Urothelium cell line (cell line): ENCODE measurements around the gene ATP13A3.

ENCODE experiments used
- DNase-seq: peaks from one replicate; pipeline ENCODE4 v3.0.0; 2011; ENCODE audit warnings: low spot score, mixed read lengths
- FAIRE-seq: peaks from 2 replicates; lab custom pipeline; 2011; peaks lifted over from hg19 to GRCh38; lab: Jason Lieb, UNC

The ATP13A3 gene

DNA sequence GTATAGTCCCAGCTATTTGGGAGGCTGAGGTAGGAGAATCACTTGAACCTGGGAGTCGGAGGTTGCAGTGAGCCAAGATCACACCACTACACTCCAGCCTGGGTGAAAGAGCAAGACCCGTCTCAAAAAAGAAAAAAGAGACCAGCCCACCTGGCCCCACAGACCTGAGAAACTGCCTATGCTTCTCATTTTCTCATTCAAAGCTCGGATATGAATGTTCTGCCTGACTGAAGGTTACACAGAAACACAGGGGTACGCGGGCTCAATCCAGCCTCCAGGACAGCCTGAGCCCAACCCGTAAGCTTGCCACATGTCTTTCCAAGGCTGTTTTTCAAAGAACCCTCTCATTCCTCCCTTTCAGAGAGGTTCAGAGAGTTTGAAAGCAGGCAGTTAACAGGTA, 107.6 kb downstream of the ATP13A3 start:
- DNase-seq (no peak), FAIRE-seq (no peak)

DNA sequence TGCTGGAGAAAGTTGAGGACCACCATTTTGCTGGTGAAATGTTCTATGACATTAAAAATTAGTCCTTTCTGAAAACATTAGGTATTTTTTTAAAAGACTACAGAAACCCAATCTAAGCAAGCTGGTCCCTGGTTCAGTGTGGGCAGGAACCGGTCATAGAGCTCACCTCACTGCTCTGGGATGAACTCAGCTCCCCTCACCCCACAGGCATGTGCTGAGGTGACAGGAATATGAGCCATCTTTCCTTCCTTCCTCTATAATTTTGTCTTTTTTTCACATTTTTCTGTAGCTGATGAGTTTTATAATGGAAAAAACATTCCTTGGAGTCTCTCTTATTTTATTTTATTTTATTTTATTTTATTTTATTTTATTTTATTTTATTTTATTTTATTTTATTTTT, 109.1 kb downstream of the ATP13A3 start:
- DNase-seq (no peak), FAIRE-seq (no peak)

DNA sequence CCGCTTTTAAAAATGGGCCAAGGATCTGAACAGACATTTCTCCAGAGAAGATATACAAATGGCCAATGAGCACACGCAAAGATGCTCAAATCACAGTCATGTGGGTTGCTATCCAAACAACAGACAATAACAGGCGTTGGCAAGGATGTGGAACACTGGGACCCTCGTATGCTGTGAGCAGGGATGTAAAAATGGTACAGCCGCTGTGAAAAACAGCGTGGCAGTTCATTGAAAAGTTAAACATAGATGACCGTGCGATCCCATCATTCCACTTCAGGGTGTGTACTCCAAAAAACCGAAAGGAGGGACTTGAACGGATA, 110.6 kb downstream of the ATP13A3 start:
- no peak for DNase-seq
- FAIRE-seq, result no peak

DNA sequence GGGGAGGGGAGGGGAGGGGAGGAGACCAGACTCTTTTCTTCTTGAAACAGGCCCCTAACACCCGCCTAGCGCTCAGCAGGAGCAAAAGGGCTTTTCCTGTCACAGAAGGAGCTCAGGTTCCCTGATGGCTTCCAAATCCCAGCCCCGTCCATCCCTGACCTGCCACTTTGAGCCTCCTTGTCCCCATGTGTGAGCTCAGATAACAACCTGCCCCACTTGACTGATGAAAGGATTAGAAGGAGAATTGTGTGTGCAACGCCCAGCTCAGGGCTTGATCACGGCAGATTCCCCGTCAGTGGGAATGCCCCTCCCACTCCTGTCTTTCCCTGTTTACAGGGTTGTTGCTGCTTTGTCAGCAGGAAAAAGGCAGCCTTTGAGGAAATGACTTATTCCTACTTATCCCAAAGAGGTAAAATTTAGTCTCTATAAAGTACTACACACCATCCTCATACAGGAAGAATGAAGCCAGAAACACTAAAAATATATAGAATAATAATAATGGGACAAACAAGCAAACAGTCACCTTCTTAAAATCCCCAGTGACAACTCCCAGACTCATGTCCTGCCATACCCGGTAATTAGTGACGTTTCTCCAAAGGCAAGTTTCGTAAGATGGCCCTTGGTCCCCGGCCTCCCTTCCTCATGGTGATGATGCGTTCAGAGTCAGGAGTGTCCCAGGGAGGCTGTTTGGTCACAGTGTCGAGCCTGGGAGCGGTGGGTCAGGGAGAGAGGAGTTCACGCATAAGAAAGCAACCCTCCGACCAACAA, 111.1 kb downstream of the ATP13A3 start:
- DNase-seq (no peak), FAIRE-seq (peak; percentile 9)

DNA sequence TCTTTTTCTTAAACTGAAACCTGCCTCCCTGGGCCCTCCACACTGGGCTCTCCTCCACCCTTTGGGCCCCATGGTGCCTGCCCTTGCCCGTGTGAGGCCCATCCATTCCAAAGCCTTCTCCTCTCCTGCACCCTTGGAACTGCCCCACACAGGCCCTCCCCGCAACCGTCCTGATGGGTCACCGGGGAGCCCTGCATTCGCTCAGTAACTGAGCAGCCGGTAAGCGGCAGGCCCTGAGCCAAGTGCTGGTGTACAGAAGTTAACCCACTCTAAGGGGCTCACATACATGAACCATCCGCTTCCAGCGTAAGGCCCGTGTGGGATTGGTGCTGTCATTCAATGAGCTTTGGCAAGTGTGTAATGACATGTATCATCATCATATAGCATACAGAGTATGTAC, 111.9 kb downstream of the ATP13A3 start:
- FAIRE-seq, result no peak

DNA sequence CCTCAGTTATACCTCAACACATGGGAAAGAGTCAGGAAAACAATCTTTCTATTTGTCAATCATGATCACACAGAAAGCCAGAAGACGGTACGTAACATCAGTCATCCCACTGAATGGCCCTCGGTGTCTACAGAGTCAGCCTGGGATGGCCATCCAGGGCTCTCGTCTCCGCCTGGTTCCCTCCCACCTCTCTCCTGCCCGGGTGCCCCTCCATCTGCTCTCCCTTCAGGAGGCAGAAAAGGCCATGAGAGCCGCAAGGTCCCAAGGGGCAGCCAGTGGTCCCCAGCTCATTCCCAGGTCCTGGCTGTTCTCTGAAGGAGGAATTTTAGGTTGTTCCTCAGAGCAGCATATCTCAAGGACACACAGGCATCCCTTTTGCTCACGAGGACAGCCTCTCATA, 112.9 kb downstream of the ATP13A3 start:
- FAIRE-seq (no peak), DNase-seq (no peak)

More for the DNA sequence above, 111.9 kb downstream of the ATP13A3 start:
- no peak for DNase-seq

DNA sequence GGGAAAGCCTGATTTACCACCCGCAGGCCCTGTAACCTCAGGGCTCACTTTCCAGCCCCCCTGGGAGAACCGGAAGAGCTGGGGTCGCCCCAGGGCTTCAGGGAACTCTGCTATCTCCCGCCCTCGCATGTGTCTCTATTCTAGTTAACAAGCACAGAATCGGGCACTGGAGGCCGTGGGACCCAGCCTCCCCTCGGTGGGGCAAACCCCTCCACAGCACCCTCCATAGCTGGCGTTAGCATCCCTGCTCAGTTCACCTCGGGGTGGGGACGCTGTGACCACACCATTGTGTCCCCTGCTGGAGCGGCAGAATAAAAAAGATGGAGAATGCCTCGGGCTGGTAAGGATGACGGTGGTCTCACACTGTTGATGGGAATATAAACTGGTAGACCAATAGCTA, 113.8 kb downstream of the ATP13A3 start:
- DNase-seq, result no peak
- FAIRE-seq, result no peak

DNA sequence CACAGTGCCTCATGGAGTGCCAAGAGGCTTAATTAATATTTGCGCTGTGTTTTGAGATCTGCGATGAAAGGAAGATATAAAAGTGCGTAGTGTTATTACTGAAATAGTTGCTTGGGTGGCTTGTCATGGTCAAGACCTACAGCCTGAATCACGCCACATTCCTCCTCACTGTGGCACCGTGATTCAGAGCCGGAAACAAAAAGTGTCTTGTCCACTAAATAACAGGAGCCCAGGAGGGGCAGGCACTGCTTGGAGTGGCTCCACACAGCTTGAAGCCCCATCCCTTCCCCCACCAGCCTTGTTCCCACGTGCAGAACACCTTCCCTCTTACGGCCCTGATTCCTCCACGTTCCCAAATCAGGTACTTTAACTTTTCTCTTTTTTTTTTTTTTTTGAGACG, 116.0 kb downstream of the ATP13A3 start:
- peak; percentile 37 for DNase-seq
- FAIRE-seq, result no peak

DNA sequence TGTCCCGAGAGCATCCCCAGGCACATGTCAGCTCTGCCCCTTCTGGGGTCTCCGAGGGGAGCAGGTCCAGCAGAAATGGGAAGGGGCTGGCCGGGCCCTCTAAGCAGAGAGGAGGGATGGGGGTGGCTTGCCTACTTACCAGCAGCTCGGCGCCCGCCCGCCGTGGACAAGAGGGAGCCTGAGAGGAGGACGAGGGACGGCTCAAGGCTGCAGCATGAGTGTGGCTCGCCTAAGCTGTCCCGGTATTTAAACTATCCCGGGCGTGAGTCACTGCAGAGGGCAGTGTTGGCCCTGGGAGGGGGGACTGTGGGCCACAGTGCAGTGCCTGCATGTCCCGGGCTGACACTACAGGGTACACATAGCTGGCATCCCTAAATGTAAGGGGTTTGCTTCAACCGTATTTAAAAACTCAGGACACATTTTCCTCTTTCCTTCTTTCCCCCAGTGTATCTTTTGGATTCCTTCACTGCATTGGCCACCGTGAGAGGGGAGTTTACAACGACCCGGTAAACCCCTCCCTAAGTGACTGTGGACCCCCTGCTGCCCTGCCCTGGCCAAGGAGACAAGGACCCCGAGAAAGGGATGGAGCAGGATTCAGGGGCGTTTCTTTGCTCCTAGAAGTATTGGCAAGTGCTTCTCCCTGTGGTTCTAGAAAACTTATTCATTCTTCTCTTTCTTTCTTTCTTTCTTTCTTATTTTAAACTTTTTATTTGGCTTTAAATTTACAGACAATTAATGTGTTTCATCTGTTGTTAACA, 117.1 kb downstream of the ATP13A3 start, which contains the start of gene LRRC15:
Gene LRRC15, minus strand, starts transcription at position 222 of the 758 bp plus-strand sequence. CDS start 8,700 bp downstream, outside the sequence.
- DNase-seq (peak; percentile 87), FAIRE-seq (peak; percentile 82)

DNA sequence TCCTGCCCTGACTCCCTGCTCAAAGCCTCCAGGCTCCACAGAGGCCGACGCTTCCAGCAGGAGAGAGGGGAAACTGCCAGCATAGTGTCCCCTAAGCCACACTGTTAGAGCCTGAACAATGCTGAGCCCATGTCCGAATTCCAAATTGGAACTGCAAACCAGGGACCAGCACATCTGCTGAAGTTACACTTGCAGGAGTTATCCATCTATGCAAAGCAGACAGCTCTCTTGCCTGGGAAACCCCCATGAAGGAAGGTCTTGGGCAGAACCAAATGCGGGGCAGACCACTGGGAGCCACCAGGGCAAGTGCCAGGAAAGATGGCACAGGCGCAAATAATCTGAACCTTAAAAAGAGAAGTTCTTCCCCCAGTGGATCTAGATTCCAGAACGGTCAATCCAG, 117.9 kb downstream of the ATP13A3 start:
- no peak for DNase-seq
- FAIRE-seq, result no peak

DNA sequence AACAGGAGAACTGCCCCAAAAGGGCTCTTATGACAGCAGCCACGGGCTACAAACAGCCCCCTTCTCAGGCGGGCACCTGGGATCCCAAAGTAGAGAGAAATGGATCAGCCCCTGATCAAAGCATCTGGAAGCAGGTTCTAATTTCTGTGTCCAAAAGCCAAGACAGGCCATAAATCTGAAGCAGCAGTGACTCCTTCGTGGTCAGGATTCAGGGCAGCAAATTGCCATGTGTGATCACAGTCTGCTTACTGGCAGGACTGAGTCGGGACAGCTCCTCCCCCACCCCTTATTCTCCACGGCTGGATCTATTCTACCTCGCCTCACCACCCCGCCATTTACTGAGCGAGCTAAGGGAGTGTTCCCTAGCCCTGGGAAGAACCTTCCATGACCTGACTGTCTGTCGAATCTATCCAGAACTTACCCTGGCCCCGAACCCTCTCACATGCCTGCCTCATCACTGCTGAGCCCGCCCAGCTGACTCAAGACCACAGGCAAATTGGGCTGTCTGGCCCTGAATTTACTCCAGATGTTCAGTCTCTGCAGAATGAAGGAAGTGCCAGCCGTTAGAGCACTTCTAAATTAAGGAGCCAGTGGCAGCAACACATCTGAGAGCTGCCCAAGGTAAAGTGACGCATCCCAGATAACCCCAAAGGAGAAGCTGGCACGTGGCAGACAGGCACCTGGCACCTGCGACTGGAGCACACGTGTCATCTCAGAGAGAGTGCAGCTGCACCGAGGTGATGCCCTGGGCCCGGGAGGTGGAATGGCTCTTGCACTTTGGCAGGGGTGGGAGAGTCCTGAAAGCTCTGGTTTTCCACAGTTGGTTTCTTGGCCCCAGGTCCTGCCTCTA, 118.6 kb downstream of the ATP13A3 start:
- no peak for FAIRE-seq
- DNase-seq, result no peak

DNA sequence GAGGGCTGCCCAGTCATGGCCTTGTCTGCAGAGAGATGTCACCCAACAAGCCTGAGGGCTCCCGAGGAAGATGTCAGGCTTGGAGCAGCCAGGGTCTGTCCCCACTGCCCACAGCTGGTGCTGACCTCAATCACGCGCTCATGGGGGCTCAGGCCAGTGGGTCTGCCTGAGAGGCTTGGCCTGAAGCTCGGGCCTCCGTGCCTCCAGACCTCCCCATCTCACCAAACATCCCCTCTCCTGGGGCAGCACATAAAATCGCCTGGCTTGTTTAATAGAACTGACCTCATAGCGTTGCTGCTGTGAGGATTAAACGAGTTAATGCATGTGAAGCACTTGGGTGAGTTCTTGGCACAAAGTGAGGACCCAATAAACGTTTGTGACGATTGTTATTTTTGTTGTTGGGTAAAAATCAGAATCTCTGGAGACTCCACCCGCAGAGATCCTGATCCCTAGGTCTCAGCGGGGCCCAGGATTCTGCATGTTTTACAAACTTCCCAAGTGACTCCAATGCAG, 120.8 kb downstream of the ATP13A3 start:
- DNase-seq (no peak), FAIRE-seq (no peak)

DNA sequence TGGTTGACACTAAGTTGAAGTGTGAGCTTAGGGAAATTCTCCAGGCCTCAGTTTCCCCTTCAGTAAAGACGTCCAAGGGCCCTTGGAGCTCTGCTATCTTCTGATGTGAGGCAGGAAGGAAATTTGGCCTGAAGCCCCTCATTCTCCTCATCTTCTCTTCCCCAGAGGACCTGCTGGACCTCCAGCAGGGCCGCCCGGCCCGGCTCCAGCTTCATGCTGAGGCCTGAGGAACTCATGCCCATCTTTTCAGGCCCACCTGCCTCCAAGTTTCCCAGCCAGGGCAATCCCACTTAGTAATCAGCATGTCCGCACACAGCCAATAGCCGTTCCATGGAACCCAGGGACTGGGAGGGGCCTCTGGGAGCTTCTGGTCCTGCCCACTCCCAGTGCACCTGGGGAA, 121.3 kb downstream of the ATP13A3 start:
- FAIRE-seq (no peak), DNase-seq (no peak)

DNA sequence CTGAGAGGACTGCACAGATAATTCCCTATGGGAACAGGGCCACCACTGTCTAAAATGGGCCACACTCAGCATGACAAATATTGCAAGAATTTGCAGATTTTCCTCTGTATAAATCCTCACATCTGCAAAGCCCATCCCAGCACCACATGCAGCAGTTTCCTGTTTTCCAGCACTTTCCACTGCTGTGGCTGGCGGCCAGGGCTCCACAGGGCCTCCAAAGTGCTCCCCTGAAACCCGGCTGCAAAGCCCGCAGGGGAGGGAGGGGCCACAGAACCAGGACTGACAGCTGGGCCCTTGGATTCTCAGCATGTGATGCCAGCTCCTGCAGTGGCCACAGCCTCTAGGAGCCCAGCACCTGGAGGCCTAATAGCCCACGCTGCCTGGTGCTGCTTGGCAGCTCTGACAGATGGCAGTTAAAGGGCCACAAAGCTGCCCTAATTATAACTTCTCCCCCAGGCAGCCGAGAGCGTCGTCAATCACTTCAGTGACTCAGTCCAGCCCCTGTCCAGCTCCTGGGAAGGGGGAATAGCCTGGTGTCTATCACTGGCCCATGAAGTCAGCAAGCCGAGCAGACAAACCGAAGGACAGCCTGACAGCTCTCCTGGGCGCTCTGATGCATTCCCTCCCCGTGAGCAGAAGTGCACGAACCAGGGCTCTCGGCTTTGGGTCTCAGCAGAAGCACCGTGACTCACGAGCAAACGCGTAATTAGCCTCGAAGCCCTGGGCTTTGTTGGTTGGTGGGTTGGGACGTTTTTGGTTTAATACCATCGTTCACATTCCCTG, 122.0 kb downstream of the ATP13A3 start:
- FAIRE-seq (no peak), DNase-seq (peak; percentile 31)

DNA sequence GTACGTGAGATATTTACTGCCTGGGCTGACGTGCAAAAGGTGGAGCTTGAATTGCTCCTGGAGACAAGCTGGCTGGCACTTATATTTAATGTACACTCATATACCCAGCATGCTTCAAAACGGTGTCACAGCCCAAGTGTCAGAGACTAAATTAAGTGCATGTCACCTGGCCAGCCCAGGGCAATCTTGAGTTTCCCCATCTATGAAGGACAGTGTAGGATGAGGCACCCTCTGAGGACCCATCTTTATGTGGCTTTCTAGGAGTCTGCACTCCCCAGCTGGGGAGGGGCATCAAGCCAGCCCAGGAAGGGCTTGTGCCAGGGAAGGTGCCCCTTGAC, 122.5 kb downstream of the ATP13A3 start:
- FAIRE-seq (no peak), DNase-seq (no peak)

DNA sequence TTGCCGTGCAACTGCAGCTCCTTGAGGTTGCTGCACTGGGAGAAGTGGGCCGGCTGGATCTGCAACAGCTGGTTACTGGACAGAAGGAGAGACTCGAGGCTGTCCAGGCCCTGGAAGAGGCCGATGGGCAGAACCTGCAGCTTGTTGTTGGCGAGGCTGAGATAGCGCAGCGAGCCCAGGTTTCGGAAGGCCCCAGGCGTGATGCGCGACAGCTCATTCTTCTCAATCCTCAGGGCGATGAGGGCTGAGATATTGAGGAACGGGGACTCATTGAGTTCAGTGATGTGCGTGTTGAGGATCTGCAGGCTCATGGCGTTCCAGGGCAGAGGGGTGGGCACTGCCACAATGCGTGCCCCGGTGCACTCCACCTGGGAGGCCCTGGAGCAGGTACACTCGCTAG, 126.2 kb downstream of the ATP13A3 start:
- FAIRE-seq (no peak), DNase-seq (no peak)

DNA sequence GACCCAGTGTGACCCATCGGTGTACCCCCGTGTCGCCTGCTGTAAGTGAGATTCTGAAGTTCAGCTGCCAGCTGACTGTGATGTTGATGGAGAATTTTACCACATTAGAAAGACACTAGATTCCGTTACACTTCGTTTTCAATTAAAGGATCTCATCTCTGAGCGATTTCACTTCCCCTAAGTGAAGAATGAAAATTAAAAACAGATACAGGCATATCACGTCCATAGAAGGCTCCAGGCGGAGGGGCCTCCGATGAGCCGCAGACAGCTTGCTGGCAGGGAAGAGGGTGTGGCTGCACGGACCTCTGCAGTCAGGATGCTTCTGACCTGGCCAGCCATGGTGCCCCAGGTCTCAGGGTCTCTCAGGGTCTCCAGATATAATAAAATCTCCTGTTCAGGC, 129.1 kb downstream of the ATP13A3 start:
- DNase-seq, result no peak

DNA sequence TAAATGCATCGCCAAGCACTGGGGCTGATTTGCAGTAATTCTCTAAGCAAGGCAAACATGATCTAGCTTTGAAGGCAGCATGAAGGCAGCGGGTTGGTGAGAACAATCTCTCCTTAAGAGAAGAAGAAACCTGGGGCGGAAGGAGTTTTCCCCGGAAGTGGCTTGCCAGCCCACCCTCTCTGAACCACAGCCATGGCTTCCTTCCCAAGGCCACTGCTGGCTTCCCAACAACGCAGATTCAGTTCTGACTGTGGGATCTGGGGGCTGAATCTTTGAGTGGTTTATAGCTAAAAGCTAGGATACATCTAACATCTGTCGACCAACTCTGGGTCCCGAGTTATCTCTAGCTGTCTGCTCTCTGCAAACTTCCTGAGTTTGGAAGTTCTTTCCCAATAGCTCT, 131.4 kb downstream of the ATP13A3 start:
- no peak for FAIRE-seq
- DNase-seq, result no peak

More for the DNA sequence above, 129.1 kb downstream of the ATP13A3 start:
- no peak for FAIRE-seq

DNA sequence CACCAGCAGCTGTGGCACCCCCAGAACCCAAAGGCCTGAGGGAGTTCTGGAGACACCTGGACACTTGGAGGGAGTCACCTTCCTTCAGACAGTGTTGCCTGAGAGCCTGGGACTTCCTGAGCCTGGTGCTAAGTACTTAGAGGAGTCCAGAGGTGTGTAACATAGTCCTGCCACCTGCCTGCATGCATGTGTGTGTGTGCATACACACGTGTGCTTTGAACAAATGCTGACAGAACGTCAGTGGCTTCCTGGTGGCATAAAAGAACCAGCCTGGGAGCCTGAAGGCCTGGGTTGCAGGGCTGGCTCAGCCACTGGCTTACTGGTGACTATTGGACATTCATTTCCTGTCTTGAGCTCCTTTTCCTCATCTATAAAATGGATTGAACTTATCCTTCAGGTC, 132.5 kb downstream of the ATP13A3 start:
- no peak for DNase-seq
- FAIRE-seq, result no peak
